IPS-18a (cell line): ENCODE measurements around the gene NPTXR.

Experiments
- H3K27ac ChIP-seq: one replicate; pipeline ENCODE4 v1.5.1; 2013; ENCODE audit warnings: low read length
- H3K27me3 ChIP-seq: one replicate; pipeline ENCODE4 v1.6.1; 2013; ENCODE audit warnings: mild to moderate bottlenecking, low read length; ENCODE audit not compliant: control insufficient read depth, insufficient read depth
- H3K36me3 ChIP-seq: one replicate; pipeline ENCODE4 v1.6.1; 2013; ENCODE audit warnings: low read depth, low read length; ENCODE audit not compliant: control insufficient read depth
- H3K4me1 ChIP-seq: one replicate; pipeline ENCODE4 v1.6.1; 2013; ENCODE audit warnings: low read depth, low read length; ENCODE audit not compliant: control insufficient read depth
- H3K4me3 ChIP-seq: one replicate; pipeline ENCODE4 v1.5.1; 2013; ENCODE audit warnings: low read length
- H3K9ac ChIP-seq: one replicate; pipeline ENCODE4 v1.6.1; 2013; ENCODE audit warnings: mild to moderate bottlenecking, low read length, moderate library complexity
- H3K9me3 ChIP-seq: one replicate; pipeline ENCODE4 v1.6.1; 2013; ENCODE audit warnings: low read depth, low read length; ENCODE audit not compliant: control insufficient read depth

Gene NPTXR

DNA sequence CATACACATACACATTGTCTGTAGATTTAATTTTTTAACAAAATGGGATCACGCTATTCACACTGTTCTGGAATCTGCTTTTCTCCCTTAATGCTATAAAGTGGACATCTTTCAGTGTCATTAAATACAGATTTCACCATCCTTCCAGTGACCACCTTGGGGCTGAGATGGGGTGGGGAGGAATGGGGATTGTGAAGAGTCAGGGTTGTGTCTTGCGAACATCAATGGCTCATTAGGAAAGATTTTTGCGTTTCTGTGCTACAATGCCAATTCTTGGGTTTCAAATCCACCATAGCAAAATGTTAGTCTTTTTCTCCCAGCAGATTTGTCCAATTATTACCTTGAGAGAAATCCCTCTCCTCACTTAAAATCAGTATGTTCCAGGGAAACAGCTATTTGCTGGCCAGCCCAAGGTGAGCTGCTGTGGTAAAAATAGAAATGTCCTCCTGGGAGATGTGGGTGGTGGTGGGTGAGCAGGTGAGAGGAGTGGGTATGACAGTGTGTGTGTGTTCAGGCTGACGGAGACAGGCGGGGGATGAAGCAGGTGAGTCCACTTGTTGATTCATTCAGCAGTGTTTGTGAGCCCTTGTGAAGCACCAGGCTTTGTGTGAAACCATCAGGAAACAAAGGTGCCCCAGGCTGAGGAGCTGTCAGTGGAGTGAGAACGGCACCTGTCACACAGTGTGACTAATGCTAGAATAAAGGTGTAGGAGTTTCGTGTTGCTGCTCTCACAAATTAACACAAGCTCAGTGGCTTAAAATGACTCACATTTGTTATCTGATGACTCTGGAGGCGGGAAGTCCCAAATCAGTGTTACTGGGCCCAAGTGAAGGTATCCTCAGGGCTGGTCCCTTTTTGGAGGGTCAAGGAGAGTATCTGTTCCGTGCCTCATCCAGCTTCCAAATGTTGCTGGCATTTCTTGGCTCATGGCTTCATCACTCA is 29.9 kb upstream of the NPTXR start:
- Histone ChIP-seq H3K4me1 (peaks cover 25% of the 10 kb centered on the region), H3K36me3 (peaks cover 9% of the 10 kb centered on the region), H3K9me3 (no peaks in the 10 kb centered on the region), H3K27ac (no peak overlapping the region), H3K27me3 (no peaks in the 10 kb centered on the region), H3K4me3 (peak overlapping the region; percentile 83), H3K9ac (peak overlapping the region; percentile 88)

DNA sequence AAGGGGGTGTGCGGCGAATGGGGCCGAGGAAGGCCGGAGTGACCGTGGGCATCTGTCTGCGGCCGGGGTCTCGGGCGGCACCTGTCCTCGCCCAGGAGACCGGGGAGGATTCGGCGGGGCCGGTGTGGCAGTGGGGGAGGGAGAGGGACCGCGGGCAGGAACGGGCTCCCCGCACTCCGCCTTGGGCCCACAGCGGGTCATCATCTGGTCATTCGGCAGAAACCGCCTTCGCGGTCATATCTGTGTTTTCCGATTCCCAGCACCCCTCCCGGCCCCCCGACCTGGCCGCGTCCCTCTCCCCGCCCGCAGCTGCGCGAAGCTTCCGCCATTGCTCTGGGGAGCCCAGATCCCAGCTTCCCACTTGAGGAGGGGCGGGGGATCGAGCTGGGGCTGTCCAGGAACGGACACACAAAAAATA is 29.0 kb upstream of the NPTXR start:
- peaks cover 18% of the 10 kb centered on the region for H3K36me3 ChIP-seq
- no peaks in the 10 kb centered on the region for H3K9me3 ChIP-seq
- H3K4me1 ChIP-seq: peaks cover 25% of the 10 kb centered on the region
- H3K27ac ChIP-seq: peak overlapping the region; percentile 93
- H3K4me3 ChIP-seq: peak overlapping the region; percentile 83
- peak overlapping the region; percentile 88 for H3K9ac ChIP-seq
- H3K27me3 ChIP-seq: no peaks in the 10 kb centered on the region

DNA sequence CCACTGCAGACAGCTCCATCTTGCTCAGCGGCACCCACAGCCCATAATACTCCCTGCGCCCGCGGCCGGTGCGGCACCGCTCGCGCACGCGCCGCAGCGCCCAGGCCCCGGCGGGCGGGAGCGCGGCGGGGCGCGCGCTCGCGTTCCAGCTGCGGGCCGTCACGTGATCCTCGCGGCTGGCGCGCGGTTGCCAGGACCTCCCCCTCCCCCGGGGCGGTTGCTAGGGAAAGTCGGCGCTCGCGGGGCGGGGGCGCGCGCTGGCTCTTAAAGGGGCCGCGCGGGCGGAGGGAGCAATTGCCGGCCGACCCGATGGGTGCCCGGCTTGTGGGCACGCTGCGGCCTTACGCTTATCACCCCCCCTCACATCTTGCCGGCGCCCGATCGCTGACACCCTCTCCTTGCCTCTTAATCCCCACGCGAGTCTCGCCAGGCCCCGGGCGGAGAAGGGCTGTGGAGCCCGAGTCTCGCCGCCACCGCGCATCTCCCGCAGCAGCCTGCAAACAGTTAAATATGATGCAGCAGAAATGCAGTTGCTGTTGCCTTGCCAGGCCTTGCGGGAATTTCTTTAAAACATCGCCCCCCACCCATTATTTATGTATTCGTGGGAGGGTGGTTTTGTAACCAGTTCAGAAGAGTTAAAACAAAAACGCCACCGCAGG is 28.5 kb upstream of the NPTXR start, which contains the start of gene CBX6:
Gene CBX6 (minus strand): TSS at position 45 of the 659 bp plus-strand sequence. CDS start 26 bp downstream, at position 19.
- H3K4me1 ChIP-seq: peaks cover 25% of the 10 kb centered on the region
- H3K27me3 ChIP-seq: no peaks in the 10 kb centered on the region

DNA sequence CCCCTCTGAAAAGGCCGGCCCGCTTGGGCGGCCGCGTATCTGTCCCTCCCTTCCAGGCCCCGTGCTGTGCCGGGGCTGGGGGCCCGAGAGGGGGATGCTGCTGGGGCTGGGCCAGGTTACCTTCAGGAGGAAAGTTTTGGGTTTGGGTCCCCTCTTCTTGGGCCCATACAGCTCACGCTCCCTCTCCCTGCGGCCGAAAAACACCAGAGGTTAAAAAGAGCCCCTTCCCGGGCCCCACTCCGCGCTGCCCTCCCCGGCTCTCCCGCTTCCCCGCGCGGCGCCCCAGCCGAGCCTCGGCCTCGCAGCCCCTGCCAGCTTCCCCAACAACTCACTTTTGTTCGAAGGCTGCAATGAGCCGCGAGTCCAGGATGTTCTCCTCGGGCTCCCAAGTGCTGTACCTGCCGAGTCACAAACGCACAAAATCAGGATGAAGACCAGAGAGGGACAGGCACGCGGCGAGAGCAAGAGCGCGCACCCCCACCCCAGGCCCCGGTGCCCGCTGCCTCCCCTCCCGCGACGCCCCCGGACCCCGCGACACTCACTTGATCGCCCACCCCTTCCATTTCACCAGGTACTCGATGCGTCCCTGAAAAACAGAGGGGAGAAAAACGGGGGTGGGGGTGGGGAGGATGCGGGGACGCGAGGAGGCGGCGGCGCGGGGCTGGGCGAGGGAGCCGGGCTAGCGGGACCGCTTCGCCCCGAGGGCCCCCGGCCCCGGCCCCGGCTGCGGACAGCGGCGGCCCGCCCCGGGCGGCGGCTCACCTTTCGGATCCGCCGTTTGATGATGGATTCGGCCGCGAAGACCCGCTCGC is 27.7 kb upstream of the NPTXR start:
- Histone ChIP-seq H3K27me3 (no peaks in the 10 kb centered on the region), H3K9me3 (no peaks in the 10 kb centered on the region), H3K4me3 (peak overlapping the region; percentile 69), H3K36me3 (peaks cover 24% of the 10 kb centered on the region), H3K9ac (peak overlapping the region; percentile 66), H3K27ac (no peak overlapping the region), H3K4me1 (peaks cover 25% of the 10 kb centered on the region)

More for the DNA sequence above, 28.5 kb upstream of the NPTXR start, which contains the start of gene CBX6:
- H3K9ac ChIP-seq: peak within 1 kb of the TSS; percentile 88
- no peaks in the 10 kb centered on the region for H3K9me3 ChIP-seq
- H3K36me3 ChIP-seq: peaks cover 23% of the 10 kb centered on the region
- peak within 1 kb of the TSS; percentile 83 for H3K4me3 ChIP-seq
- H3K27ac ChIP-seq: peak within 1 kb of the TSS; percentile 93

DNA sequence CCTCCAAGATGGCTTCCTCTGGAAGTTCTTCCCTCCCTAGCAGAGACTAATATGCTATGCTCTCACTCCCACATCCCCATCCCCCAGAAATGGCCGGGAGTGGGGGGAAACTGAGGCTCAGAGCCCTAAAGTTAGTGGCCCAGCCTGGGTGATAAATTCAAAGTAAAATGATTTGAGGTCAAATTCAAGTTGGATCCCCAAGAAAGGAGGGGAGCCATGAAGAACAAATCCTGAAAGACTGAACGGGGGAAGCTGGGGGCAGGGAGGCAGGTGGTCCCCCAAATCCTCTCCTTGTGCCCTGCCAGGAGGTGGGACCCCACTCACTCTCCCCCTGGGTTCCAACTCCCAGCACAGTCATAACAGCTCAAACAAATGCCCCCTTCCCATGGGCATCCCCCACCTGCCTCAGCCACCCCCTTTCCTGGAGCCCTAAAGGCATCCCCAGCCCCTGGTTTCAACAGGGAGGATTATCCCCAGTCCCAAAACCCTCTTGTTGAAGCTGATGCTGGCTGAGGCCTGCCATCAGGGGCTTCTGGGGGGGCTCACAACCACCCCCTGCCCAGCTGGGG is 27.0 kb upstream of the NPTXR start:
- Histone ChIP-seq H3K4me1 (peaks cover 22% of the 10 kb centered on the region), H3K27ac (no peak overlapping the region), H3K9me3 (no peaks in the 10 kb centered on the region), H3K36me3 (peaks cover 30% of the 10 kb centered on the region), H3K9ac (peak overlapping the region; percentile 66), H3K4me3 (peak overlapping the region; percentile 69), H3K27me3 (no peaks in the 10 kb centered on the region)

DNA sequence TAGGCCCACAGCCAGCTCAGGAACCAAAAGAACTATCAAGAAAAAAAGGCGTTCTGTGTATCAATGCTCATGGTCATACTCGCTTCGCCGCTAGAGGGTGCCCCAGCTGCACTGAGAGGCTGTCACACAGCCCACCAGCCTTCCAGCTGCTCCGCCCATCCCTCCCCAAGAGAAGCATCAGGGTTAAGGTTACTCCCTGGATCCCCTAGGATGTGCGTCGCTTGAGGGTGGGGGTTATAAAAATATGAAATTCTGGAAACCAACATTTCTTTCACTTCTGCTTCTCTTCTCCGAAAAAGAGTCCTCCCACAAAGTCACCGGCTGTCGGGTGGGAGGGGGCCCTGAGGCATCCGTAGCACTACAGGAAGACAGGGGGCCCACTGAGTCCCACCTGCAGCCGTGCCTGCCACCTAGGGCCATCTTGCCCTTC is 26.5 kb upstream of the NPTXR start:
- H3K9ac ChIP-seq: no peak overlapping the region
- peaks cover 22% of the 10 kb centered on the region for H3K4me1 ChIP-seq
- H3K36me3 ChIP-seq: peaks cover 35% of the 10 kb centered on the region
- no peak overlapping the region for H3K27ac ChIP-seq
- no peaks in the 10 kb centered on the region for H3K9me3 ChIP-seq
- H3K4me3 ChIP-seq: peak overlapping the region; percentile 69
- H3K27me3 ChIP-seq: no peaks in the 10 kb centered on the region

DNA sequence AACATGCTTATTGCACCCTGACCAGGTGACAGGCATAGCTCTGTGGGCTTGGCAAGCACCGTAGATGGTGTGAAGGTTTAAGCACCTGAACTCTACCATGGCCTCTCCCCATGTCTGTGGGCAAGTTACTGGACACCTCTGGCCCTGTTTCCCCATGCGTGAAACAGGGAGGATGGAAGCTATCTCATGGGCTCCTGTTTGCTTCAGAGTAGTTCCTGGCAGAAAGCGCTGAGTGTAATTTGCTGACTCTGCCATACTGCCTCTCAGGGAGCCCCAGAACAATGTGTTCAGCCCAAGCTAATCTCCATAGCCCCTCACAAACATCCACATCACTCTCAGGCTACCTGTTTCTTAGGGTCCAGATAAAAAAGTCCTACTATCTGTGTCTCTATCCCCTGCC is 25.8 kb upstream of the NPTXR start:
- Histone ChIP-seq H3K27me3 (no peaks in the 10 kb centered on the region), H3K9me3 (no peaks in the 10 kb centered on the region), H3K4me1 (peaks cover 22% of the 10 kb centered on the region), H3K27ac (no peak overlapping the region), H3K36me3 (peaks cover 39% of the 10 kb centered on the region), H3K4me3 (no peak overlapping the region), H3K9ac (no peak overlapping the region)

DNA sequence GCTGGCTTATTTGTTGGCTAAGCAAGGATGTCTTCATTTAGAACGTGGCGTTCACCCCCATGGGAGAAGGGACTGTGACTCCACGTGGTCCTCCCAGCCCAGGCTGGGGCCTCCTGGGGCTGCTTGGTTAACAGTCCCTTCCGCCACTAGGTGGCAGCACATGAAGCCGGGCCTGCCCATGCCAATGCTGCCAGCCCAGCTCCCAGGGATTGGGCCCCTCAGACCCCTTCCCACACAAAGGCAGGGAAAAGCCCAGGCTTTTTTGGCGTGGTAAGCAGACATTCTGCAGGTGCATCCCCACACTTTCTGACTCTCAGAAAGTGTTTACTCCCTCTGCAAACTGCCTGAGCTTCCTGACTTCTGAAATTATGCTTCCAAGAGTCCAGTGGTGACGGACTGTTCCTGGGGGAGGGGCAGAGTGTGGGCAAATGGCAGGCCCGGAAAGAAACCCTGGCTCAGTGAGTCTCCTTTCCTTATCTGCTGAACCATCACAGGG is 25.1 kb upstream of the NPTXR start:
- Histone ChIP-seq H3K27me3 (no peaks in the 10 kb centered on the region), H3K4me1 (peaks cover 24% of the 10 kb centered on the region), H3K9me3 (no peaks in the 10 kb centered on the region), H3K27ac (no peak overlapping the region), H3K9ac (no peak overlapping the region), H3K36me3 (peaks cover 39% of the 10 kb centered on the region), H3K4me3 (no peak overlapping the region)

DNA sequence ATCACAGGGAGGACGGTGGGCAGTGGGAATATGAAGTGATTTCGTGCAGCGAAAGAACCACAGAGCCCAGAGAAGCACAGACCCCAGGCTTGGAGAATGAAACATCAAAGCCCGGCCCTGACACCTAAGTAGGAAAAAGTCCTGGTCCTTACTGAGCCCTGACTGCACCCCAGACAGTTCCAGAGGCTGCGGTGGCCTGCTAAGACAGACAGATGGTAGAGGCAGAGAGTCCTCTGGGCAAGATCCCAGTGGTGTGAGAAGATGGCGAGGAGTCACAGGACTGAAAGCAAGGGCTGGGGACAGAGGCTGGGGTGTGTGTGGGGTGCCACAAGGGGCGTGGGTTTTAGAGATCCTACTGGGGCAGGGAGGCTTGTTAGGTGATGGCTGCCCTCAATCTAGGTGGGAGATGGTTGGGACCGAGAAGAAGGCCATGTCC is 24.5 kb upstream of the NPTXR start:
- Histone ChIP-seq H3K36me3 (peaks cover 39% of the 10 kb centered on the region), H3K27ac (no peak overlapping the region), H3K4me3 (no peak overlapping the region), H3K27me3 (no peaks in the 10 kb centered on the region), H3K4me1 (peaks cover 18% of the 10 kb centered on the region), H3K9me3 (no peaks in the 10 kb centered on the region), H3K9ac (no peak overlapping the region)

DNA sequence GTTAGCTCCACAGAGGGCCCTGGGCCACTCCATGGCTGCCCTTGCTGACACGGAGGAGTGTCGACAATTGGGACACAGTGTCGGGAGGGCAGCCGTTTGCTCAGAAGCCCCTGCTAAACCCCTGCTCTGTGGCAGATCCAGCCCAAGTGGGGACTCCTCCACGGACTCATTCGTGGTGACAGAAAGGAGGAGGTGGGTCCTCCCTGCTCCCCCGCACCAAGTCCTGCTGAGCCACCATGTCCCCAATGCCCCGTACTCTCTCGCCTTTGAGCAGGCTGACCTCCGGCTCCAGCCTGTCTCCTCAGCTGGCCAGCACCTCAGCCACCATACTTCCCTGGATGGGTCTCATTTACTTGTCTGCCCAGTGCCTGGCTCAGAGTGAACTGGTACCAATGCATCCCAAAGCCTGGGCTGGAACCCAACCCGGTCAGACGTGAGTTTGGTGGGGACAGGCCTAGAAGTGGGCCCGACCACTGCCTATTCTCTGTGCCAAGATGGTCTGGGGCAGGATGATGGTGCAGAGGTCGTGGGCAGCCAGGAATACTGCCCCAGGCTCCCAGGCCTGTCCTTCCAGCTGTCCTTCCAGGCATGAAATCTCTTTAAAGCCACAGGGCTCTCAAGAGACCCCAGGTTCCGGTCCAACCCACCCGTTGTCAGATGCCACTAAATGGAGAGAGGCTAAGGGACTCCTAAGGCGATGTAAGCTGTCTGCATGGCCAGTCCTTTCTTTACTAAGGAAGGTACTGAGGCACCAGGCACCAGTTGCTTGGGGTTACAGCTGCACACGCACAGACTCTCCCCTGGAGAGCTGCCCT is 23.9 kb upstream of the NPTXR start:
- no peaks in the 10 kb centered on the region for H3K9me3 ChIP-seq
- no peak overlapping the region for H3K9ac ChIP-seq
- H3K4me3 ChIP-seq: no peak overlapping the region
- H3K27me3 ChIP-seq: no peaks in the 10 kb centered on the region
- H3K27ac ChIP-seq: no peak overlapping the region
- peaks cover 39% of the 10 kb centered on the region for H3K36me3 ChIP-seq
- H3K4me1 ChIP-seq: peaks cover 18% of the 10 kb centered on the region
